HG03460 (cell line): ENCODE measurements around the gene MMGT1.
"Not testable (repeated sequence)": the region's sequence is repeated elsewhere in the genome, so short reads cannot be mapped to it uniquely, and the experiment has no call there.

ENCODE experiments used
- ATAC-seq: cut with Tn5 transposase; IDR thresholded peaks from one replicate; pipeline ENCODE4 v1.9.1; 2021; ENCODE audit not compliant: unreplicated experiment

The MMGT1 gene

DNA sequence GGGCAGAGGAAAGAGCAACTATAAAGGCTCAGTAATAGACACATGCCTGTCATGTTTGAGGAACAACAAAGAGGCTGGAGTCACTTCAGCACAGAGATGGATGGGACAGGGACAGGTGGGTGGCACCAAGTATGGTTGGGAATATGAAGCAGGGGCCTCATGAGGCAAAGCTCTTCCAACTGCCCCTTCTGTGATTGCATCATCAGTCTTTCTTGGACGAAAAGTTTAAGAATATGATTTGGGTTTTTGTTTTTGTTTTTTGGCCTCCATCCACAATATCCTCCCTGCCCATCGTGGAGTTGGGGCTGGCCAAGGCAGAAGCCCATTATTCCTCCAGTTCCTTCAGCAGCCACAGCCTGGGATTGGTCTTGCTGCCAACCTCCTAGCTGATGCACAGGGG is 45.9 kb downstream of the MMGT1 start:
- no peak for ATAC-seq

DNA sequence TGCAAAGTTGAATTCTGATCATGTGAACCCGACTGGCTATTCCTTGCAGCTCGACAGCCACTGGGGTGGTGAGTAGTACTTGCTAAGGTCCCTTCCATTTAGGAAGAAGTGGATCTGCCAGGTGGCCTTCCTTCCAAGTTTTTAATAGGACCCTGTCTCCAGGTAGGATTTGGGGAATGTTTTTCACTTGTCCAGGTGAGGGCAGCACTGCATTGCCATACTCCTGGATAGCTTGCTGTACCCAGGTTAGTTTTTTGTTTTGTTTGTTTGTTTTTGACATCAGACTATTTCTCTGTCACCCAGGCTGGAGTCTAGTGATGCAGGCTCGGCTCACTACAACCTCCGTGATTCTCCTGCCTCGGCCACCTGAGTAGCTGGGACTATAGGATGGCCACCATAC is 50.4 kb downstream of the MMGT1 start:
- no peak for ATAC-seq

DNA sequence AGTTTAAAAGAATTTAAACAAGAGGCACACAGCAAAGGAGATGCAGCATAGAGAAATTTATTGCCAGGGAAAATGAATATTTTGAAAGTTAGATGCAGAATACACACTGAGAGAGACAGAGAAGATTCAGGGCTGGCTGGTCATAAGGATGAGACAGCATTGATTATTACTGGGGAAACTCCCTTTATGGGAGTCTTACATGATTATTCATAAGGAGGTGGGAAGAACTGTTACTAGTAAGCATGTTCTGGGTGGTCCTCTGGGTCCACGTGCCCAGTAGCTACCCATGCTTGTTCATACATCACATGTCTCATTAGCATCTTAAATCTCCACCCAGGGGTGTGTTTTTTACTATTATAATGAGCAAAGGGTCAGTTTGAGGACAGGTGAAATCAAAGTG is 53.3 kb downstream of the MMGT1 start:
- not testable (repeated sequence) for ATAC-seq

DNA sequence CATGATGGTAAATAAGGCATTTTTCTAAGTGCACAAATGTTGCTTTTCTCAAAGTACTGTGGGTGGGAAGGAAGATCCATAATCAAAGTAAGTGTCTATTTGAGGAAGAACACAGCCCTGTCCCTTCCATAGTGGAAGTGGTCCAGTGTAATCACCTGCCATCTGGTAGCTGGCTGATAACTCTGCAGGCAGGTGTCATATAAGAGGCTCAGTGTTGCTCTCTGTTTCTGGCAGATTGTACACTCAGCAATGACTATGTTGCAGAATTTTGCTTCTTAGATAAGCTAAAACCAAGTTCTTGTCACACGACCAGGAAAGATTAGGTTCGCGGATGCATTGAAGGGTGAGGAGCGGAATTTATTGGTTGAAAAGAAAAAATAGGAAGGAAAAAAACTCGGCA is 59.4 kb downstream of the MMGT1 start:
- no peak for ATAC-seq
